Sciatic nerve (tissue), 2 donors: ENCODE data around the gene RAB6B. TPM values are rescaled to one million over a fixed set of nuclear protein-coding genes. Genes with fewer than 3 reads are reported as not detected.

ENCODE experiments used
- ATAC-seq: fragments of 200-7000 bp; cut with Tn5 transposase; one replicate; pipeline ENCODE4 v1.9.1; 2020; ENCODE audit warnings: mild to moderate bottlenecking, moderate library complexity
- DNase-seq: peaks from one replicate; pipeline ENCODE4 v3.0.0-alpha.2; 2020; ENCODE audit warnings: low spot score
- intact Hi-C: fragments of 100-400 bp; cut with DNase I; formaldehyde crosslinking; loops from one replicate; pipeline ENCODE4 v1.14.2; 2022
- total RNA-seq: library from RNA; stranded (reverse); fragmentation: NEBNext Ultra II Directional; extraction: Animal tissue kit (Norgen Biotek cat#: 25700); gene quantifications from one replicate; pipeline ENCODE4 v1.2.1, GENCODE V29; 2021
- donor health status: DM: no; HTN: no; CAD: no.
- donor health status: DM: no; HTN: no; CAD: no.

The RAB6B gene
- total RNA-seq, 1 donor from 2014 or later, result 9.5 TPM

GRCh38 chr3:133933097-133934024, 37.7 kb upstream of the RAB6B start:
- intact Hi-C loops, result no loop called here
- ATAC-seq, result no peak
- no peak for DNase-seq

- ATAC-seq (no peak), DNase-seq (no peak)
- intact Hi-C loops, result no loop called here
Measured at GRCh38 chr3:133932009-133932408, 36.3 kb upstream of the RAB6B start.

DNA sequence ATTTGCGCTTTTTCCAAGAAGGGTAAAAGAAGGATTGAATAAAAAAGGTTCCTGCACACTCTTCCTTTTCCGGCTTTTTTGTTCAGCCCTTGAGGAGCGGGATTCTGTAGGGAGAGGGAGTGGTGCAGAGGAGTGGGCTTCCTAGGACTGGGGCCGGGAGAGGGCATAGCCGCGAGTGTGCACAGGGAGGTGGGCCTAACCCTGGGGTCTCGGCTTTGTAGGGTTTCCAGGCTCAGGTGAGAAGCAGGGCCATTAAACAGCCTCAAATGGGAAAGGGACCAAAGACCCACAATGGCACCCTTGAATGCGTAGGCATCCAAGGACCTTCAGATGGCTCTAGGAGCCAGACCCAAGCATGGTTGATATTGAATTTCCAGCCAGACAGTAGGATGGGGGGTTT, 35.4 kb upstream of the RAB6B start:
- intact Hi-C loops, result no loop called here
- ATAC-seq, result no peak
- no peak for DNase-seq

- ATAC-seq, result no peak
- intact Hi-C loops, result no loop called here
- no peak for DNase-seq
Measured at GRCh38 chr3:133930341-133930933, 34.8 kb upstream of the RAB6B start.

DNA sequence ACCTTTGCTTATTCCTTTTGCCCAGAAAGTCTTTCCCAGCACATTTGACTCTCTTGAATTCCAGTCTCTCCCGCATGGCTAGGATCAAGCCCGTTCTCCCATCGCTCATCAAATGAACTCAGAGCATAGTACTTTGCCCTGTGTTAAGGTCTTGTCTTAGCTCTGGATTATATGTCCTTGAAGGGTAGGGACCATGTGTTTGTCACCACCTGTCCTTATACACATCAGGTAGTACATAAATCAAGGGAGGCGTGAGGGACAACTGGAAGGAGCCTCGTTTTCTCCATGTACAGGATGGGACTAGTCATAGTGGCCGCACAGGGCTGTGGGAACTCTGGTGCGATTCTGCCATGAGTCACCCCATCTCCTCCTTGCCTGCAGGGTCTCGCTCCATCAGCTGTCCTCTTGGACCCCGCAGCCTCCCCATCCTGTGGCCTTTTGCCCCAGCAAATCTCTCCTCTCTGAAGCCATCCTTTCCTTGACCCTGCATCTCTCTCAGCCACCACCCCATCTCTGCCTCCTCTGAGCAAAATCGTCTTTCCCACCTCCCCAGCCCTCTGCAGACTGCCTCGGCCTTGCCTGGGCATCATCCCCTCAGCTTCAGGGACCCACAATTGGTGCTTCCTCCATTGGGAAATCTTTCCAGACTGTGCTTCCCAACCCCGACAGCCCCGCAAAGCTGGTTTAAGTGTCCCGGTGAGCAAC, 33.4 kb upstream of the RAB6B start:
- intact Hi-C loops, result loop anchor here (5.0 kb wide), 1 partner anchor 107 kb away; no protein-coding TSS in a partner anchor
- ATAC-seq (no peak), DNase-seq (no peak)

- intact Hi-C loops, result loop anchor here (5.0 kb wide), 1 partner anchor 106 kb away; no protein-coding TSS in a partner anchor
- ATAC-seq (peak; percentile 13), DNase-seq (no peak)
Measured at GRCh38 chr3:133928136-133928893, 32.6 kb upstream of the RAB6B start.

- no peak for DNase-seq
- intact Hi-C loops, result loop anchor here (5.0 kb wide), 1 partner anchor 105 kb away; no protein-coding TSS in a partner anchor
- peak; percentile 78 for ATAC-seq
Measured at GRCh38 chr3:133927540-133928066, 31.9 kb upstream of the RAB6B start.

GRCh38 chr3:133926736-133927539, 31.3 kb upstream of the RAB6B start:
- intact Hi-C loops, result loop anchor here (5.0 kb wide), 1 partner anchor 105 kb away; no protein-coding TSS in a partner anchor
- peak; percentile 30 for ATAC-seq
- DNase-seq, result no peak

DNA sequence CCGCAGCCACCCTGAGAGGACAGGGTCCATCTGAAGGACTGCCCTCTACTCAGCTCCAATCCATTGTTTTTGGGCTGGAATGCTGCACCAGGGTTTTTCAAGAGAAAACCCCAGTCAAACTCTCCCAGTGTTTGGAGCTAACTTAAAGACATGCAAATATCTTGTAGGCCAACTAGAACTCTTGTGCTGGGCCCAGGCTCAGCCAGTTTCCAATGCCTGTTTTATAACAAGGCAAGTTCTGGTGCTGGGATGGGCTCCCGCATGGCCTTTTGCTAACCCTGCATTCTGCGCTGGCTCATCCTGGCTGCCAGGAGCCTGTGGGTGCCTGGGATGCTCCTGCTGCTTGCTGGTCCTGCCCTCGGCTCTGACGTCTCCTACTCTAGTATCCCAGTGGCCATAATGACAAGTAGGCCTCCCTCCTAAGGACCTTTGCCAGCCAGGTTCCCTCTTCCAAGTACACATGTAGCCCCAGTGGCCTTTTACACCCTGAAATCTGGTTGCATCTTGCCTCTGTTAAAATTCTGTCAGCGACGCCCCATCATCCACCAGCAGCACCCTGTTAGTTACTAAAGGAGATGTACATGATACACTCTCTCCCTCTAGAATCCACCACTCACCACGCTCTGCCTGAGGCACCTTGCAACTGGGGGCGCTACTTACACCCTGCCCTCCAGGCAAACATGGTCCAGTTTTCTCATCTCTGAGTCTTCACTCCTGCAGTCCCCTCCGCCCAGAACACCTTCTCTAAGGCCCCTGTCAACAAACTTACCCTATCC, 30.5 kb upstream of the RAB6B start:
- DNase-seq (no peak), ATAC-seq (no peak)
- intact Hi-C loops, result loop anchor here (5.0 kb wide), 1 partner anchor 104 kb away; no protein-coding TSS in a partner anchor

GRCh38 chr3:133924041-133924440, 28.4 kb upstream of the RAB6B start:
- intact Hi-C loops, result no loop called here

DNA sequence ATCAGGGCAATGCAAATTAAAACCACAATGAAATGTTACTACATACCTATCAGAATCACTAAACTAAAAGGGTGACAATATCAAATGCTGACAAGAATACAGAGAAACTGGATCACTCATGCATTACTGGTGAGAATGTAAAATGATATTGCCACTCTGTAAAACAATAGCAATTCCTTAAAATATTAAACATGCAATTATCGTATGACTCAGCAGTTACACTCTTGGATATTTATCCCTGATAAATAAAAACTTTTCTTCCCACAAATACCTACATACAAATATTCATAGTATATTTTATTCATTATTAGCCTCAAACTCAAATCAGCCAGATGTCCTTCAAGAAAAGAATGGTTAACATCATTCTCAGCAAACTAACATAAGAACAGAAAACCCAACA, 25.9 kb upstream of the RAB6B start:
- no peak for DNase-seq
- intact Hi-C loops, result no loop called here
- ATAC-seq, result no peak

More at GRCh38 chr3:133924041-133924440, 28.4 kb upstream of the RAB6B start:
- ATAC-seq (no peak), DNase-seq (no peak)

DNA sequence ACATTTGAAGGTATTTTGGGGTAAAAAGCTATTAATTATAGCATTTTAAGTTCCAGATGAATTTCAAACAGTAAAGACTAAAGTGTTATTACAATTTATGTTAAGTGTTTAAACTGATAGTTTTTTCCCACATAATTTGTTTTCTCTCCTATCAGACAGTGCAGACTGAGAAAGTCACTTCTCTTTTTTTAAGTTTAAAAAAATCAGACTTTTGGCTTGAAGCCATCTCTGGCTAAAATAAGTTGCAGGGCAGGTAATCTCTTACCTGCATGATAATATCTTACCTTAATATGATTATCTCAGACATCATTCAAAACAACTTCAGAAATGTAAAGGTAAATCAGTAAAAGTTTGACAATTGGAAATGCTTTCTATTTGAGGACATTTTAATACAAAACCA, 21.5 kb upstream of the RAB6B start:
- intact Hi-C loops, result no loop called here

DNA sequence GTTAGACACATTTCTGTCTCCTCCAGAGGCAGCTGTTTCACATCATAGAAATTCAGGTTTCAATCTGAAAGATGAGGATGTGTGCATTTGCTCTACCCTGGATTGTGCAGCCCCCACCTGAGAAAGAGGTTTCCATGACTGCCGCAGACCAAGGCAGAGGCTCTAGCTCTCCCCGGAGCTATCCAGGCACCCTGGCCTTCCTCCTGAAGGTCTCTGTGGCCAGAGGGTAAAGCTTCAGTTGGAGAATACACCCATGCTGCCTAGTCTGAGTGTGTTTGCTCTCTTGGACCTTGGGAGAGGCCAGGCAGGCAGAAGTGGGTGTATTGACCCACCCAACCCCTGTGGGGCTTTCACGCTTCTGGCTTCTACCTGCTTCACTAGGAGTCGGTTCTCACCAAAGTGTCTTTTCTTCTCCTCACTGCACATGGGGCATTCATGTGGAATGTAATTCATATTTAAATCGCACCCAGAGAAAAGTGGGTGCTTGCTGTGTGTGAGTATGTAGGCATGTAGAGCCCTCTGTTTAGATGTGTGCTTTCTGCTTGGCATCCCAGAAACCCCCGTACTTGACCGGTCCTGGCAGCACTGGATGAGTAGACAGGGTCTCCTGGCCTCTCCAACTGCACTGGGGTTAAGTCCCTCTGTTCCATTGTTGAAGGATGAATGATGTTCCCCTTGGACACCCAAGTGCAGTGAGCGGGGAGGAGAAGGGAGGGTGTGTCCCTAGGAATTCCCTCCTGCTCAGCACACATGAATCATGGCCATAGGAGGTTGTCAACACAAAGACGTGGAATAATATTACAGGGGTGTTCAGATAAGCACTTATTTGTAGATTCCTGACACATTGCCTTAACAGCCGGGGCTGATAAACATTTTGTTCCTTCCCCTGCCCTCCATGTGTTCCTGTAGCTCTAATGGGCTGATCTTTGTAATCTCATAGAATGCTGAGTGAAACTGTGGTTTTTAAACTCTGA, 20.3 kb upstream of the RAB6B start:
- ATAC-seq (no peak), DNase-seq (no peak)
- intact Hi-C loops, result no loop called here

More for the DNA sequence above, 21.5 kb upstream of the RAB6B start:
- DNase-seq (no peak), ATAC-seq (no peak)

- intact Hi-C loops, result no loop called here
- ATAC-seq, result no peak
- DNase-seq, result no peak
Measured at GRCh38 chr3:133914839-133915600, 19.3 kb upstream of the RAB6B start.

DNA sequence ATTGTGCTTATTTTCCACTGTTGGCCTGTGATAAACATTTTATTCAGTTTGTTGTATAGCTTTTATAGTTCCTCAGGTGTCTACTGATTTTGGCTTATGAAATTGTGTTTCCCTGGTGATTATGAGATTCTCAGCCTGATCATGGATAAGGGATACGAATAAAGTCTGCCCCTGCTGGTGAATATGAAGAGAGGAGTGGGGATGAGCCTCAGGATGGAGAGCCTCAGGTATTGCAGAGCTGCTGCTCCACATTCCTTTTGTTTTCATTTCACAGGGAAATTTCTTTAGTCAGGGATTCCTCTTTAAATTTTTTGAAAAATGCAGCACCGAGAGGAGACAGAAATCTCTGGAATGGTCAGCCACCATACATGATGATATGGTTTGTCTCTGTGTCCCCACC, 14.7 kb upstream of the RAB6B start:
- no peak for ATAC-seq
- DNase-seq, result no peak
- intact Hi-C loops, result no loop called here
